Astrocyte (in vitro differentiated cells and primary cell): ENCODE results near the gene FGF19. TPM values are rescaled to one million over a fixed set of nuclear protein-coding genes. Genes with fewer than 3 reads are reported as not detected.
A peak's percentile ranks its signal among the peaks of the same experiment; 100 is the strongest.

Experiments
- DNase-seq: peaks from one replicate; pipeline ENCODE4 v3.0.0-alpha.2; 2010; ENCODE audit warnings: low read depth
- FAIRE-seq: peaks from 2 replicates; lab custom pipeline; 2011; peaks lifted over from hg19 to GRCh38; lab: Jason Lieb, UNC
- H2AFZ ChIP-seq: 2 replicates; pipeline ENCODE4 v1.6.0; 2012; ENCODE audit warnings: low read depth, low read length, inconsistent platforms
- H3K27ac ChIP-seq: 2 replicates; pipeline ENCODE4 v1.5.1; 2011; ENCODE audit warnings: low read depth, low read length, inconsistent platforms
- H3K27me3 ChIP-seq: 2 replicates; pipeline ENCODE4 v1.6.0; 2011; ENCODE audit warnings: low read length, inconsistent platforms; ENCODE audit not compliant: insufficient read depth
- H3K36me3 ChIP-seq: 2 replicates; pipeline ENCODE4 v1.5.1; 2011; ENCODE audit warnings: low read length, inconsistent platforms; ENCODE audit not compliant: insufficient read depth
- H3K4me1 ChIP-seq: 2 replicates; pipeline ENCODE4 v1.5.1; 2011; ENCODE audit warnings: low read length, inconsistent platforms; ENCODE audit not compliant: insufficient read depth
- H3K4me2 ChIP-seq: 2 replicates; pipeline ENCODE4 v1.6.0; 2012; ENCODE audit warnings: low read length, inconsistent platforms
- H3K4me3 ChIP-seq: 2 replicates; pipeline ENCODE4 v1.5.1; 2011; ENCODE audit warnings: low read depth, mild to moderate bottlenecking, low read length, inconsistent platforms; ENCODE audit not compliant: insufficient read depth
- H3K79me2 ChIP-seq: 2 replicates; pipeline ENCODE4 v1.6.0; 2012; ENCODE audit warnings: mild to moderate bottlenecking, low read length, inconsistent platforms; ENCODE audit not compliant: insufficient read depth
- H3K9ac ChIP-seq: 2 replicates; pipeline ENCODE4 v1.6.0; 2012; ENCODE audit warnings: mild to moderate bottlenecking, low read length, inconsistent platforms
- H3K9me3 ChIP-seq: 2 replicates; pipeline ENCODE4 v1.5.1; 2012; ENCODE audit warnings: low read depth, mild to moderate bottlenecking, low read length, inconsistent platforms; ENCODE audit not compliant: insufficient read depth
- H4K20me1 ChIP-seq: 2 replicates; pipeline ENCODE4 v1.6.0; 2012; ENCODE audit warnings: low read length, inconsistent platforms; ENCODE audit not compliant: insufficient read depth
- H3K27ac Mint-ChIP-seq: one replicate; pipeline ENCODE4 v1.8.0; 2021; ENCODE audit warnings: mild to moderate bottlenecking, mixed read lengths; ENCODE audit not compliant: unreplicated experiment
- H3K27me3 Mint-ChIP-seq: one replicate; pipeline ENCODE4 v1.8.0; 2021; ENCODE audit warnings: low read depth, mixed read lengths; ENCODE audit not compliant: unreplicated experiment
- H3K36me3 Mint-ChIP-seq: one replicate; pipeline ENCODE4 v1.8.0; 2021; ENCODE audit warnings: low read depth, mixed read lengths; ENCODE audit not compliant: unreplicated experiment
- H3K4me1 Mint-ChIP-seq: one replicate; pipeline ENCODE4 v1.8.0; 2021; ENCODE audit warnings: low read depth, mixed read lengths; ENCODE audit not compliant: unreplicated experiment
- H3K4me3 Mint-ChIP-seq: one replicate; pipeline ENCODE4 v1.8.0; 2021; ENCODE audit warnings: mild to moderate bottlenecking, moderate library complexity, mixed read lengths; ENCODE audit not compliant: unreplicated experiment
- H3K9me3 Mint-ChIP-seq: one replicate; pipeline ENCODE4 v1.8.0; 2021; ENCODE audit warnings: mild to moderate bottlenecking, mixed read lengths; ENCODE audit not compliant: unreplicated experiment
- EZH2 ChIP-seq: IDR thresholded peaks from 2 replicates; pipeline ENCODE4 v1.6.1; 2012; ENCODE audit warnings: mild to moderate bottlenecking, low read length, inconsistent platforms; ENCODE audit not compliant: insufficient read depth
- total RNA-seq: library from RNA; stranded (reverse); gene quantifications from 2 replicates; pipeline ENCODE4 v1.2.1, GENCODE V29; 2021
- TF ChIP-seq, protein P1 (sequence below): IDR thresholded peaks from 2 replicates; pipeline ENCODE4 v1.5.1; 2011; ENCODE audit warnings: low read depth, mild to moderate bottlenecking, inconsistent platforms, low read length, moderate library complexity; ENCODE audit not compliant: insufficient read depth

The FGF19 gene
- total RNA-seq, 1 donor from 2014 or later, result not detected

DNA sequence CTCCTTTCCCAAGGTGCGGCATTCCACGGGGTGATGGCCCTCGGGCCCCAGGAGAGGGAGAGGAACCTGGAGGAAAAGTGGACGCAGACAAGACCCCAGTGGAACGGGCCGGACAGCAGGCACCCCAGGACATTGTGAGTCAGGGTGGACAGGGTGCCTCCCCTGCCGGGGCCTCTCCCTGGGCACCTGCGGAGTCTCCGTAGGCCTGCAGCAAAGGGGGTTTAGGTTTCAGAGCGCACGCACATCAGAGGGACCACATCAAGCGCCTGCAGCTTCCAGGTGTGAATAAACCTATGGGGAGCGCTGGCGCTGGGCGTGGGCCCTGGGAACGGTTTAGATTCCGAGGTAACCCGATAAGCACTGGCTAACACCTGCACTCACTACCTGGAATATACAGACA is 22.7 kb upstream of the FGF19 start:
- H3K4me1 Mint-ChIP-seq, result peaks cover 7% of the 10 kb centered on the region

GRCh38 chr11:69726019-69726418 is 22.2 kb upstream of the FGF19 start:
- Histone ChIP-seq H3K4me1 (no peaks in the 10 kb centered on the region), H3K27ac (no peak overlapping the region), H3K79me2 (no peaks in the 10 kb centered on the region), H3K27me3 (peaks cover 14% of the 10 kb centered on the region), H3K36me3 (no peaks in the 10 kb centered on the region), H2AFZ (no peak overlapping the region), H3K4me2 (no peak overlapping the region), H3K9me3 (no peaks in the 10 kb centered on the region), H3K4me3 (no peak overlapping the region), H4K20me1 (no peaks in the 10 kb centered on the region), H3K9ac (no peak overlapping the region)
- H3K27ac Mint-ChIP-seq, result peak overlapping the region; percentile 34
- DNase-seq (no peak), FAIRE-seq (no peak)
- peaks cover 53% of the 10 kb centered on the region for H3K27me3 Mint-ChIP-seq
- H3K9me3 Mint-ChIP-seq, result peaks cover 2% of the 10 kb centered on the region
- H3K4me1 Mint-ChIP-seq, result peaks cover 7% of the 10 kb centered on the region
- TF ChIP-seq, protein P1, sequence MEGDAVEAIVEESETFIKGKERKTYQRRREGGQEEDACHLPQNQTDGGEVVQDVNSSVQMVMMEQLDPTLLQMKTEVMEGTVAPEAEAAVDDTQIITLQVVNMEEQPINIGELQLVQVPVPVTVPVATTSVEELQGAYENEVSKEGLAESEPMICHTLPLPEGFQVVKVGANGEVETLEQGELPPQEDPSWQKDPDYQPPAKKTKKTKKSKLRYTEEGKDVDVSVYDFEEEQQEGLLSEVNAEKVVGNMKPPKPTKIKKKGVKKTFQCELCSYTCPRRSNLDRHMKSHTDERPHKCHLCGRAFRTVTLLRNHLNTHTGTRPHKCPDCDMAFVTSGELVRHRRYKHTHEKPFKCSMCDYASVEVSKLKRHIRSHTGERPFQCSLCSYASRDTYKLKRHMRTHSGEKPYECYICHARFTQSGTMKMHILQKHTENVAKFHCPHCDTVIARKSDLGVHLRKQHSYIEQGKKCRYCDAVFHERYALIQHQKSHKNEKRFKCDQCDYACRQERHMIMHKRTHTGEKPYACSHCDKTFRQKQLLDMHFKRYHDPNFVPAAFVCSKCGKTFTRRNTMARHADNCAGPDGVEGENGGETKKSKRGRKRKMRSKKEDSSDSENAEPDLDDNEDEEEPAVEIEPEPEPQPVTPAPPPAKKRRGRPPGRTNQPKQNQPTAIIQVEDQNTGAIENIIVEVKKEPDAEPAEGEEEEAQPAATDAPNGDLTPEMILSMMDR, result no peak
- TF ChIP-seq EZH2, result no peak
- H3K4me3 Mint-ChIP-seq, result no peak overlapping the region
- no peaks in the 10 kb centered on the region for H3K36me3 Mint-ChIP-seq

More for the DNA sequence above, 22.7 kb upstream of the FGF19 start:
- no peak for FAIRE-seq
- Histone ChIP-seq H3K4me2 (no peak overlapping the region), H3K9me3 (no peaks in the 10 kb centered on the region), H3K4me3 (no peak overlapping the region), H3K27ac (no peak overlapping the region), H3K79me2 (no peaks in the 10 kb centered on the region), H3K4me1 (no peaks in the 10 kb centered on the region), H2AFZ (no peak overlapping the region), H3K9ac (no peak overlapping the region), H3K27me3 (peaks cover 14% of the 10 kb centered on the region), H3K36me3 (no peaks in the 10 kb centered on the region), H4K20me1 (no peaks in the 10 kb centered on the region)
- H3K4me3 Mint-ChIP-seq, result no peak overlapping the region
- TF ChIP-seq, protein P1, result no peak
- no peak for TF ChIP-seq EZH2
- peaks cover 2% of the 10 kb centered on the region for H3K9me3 Mint-ChIP-seq
- no peak for DNase-seq
- peak overlapping the region; percentile 34 for H3K27ac Mint-ChIP-seq
- H3K36me3 Mint-ChIP-seq, result no peaks in the 10 kb centered on the region
- peaks cover 50% of the 10 kb centered on the region for H3K27me3 Mint-ChIP-seq

DNA sequence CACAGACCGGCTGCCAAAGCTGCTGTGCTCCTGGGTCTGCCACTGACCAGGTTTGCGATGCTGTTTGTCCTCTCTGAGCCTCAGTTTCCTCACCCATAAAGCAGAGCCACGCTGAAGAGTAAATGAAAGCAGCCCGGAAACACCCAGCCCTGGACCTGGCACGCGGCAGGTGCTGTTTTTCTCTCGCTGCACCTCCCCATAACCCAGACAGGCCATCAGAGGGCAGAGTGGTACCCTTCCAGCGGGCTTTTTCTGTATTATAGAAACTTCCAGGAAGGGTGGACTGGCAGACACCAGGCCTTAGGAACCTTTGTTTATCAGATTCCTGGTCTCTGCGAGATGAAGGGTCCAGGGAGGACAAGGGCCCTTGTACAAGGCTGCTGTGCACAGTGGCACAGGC is 17.9 kb upstream of the FGF19 start:
- DNase-seq, result no peak
- H3K27me3 ChIP-seq, result peaks cover 38% of the 10 kb centered on the region
- FAIRE-seq, result no peak

More for the DNA sequence above, 17.9 kb upstream of the FGF19 start:
- Histone ChIP-seq H3K4me3 (no peak overlapping the region), H3K9me3 (no peaks in the 10 kb centered on the region), H3K4me1 (no peaks in the 10 kb centered on the region), H3K36me3 (no peaks in the 10 kb centered on the region), H2AFZ (no peak overlapping the region), H3K79me2 (no peaks in the 10 kb centered on the region), H3K4me2 (no peak overlapping the region), H4K20me1 (no peaks in the 10 kb centered on the region), H3K9ac (no peak overlapping the region), H3K27ac (no peak overlapping the region)
- Mint-ChIP-seq H3K36me3 (no peaks in the 10 kb centered on the region), H3K4me3 (no peak overlapping the region), H3K27me3 (peaks cover 55% of the 10 kb centered on the region), H3K9me3 (peaks cover 2% of the 10 kb centered on the region), H3K4me1 (peaks cover 7% of the 10 kb centered on the region), H3K27ac (no peak overlapping the region)
- TF ChIP-seq, protein P1, result no peak
